Left forelimb (tissue), 1 donor: ENCODE measurements around the gene IFT122.
"Not testable (repeated sequence)": the region's sequence is repeated elsewhere in the genome, so short reads cannot be mapped to it uniquely, and the experiment has no call there.

Experiments
- DNase-seq: peaks from one replicate; pipeline ENCODE4 v3.0.0-alpha.2; 2018; ENCODE audit warnings: low spot score

Gene IFT122

GRCh38 chr3:129498603-129499488 lies 58.8 kb downstream of the IFT122 start:
- not testable (repeated sequence) for DNase-seq

- not testable (repeated sequence) for DNase-seq
These were observed 59.7 kb downstream of the IFT122 start for GRCh38 chr3:129499604-129500333.

GRCh38 chr3:129500334-129500658 lies 60.3 kb downstream of the IFT122 start:
- no peak for DNase-seq

- DNase-seq: no peak
These were observed 61.6 kb downstream of the IFT122 start for GRCh38 chr3:129501630-129502029.

- no peak for DNase-seq
These were observed 62.8 kb downstream of the IFT122 start for GRCh38 chr3:129502641-129503408.

- DNase-seq: no peak
These were observed 63.7 kb downstream of the IFT122 start for GRCh38 chr3:129503471-129504291.

GRCh38 chr3:129504471-129505100 lies 64.6 kb downstream of the IFT122 start:
- no peak for DNase-seq

GRCh38 chr3:129505341-129505740 lies 65.3 kb downstream of the IFT122 start:
- no peak for DNase-seq

- DNase-seq: no peak
These were observed 66.3 kb downstream of the IFT122 start for GRCh38 chr3:129506231-129506742.

- DNase-seq: no peak
These were observed 67.3 kb downstream of the IFT122 start for GRCh38 chr3:129507181-129507831.

GRCh38 chr3:129512595-129512994 lies 72.6 kb downstream of the IFT122 start:
- no peak for DNase-seq

- no peak for DNase-seq
These were observed 73.7 kb downstream of the IFT122 start for GRCh38 chr3:129513705-129514104.

GRCh38 chr3:129514110-129514509 lies 74.1 kb downstream of the IFT122 start:
- DNase-seq: no peak

GRCh38 chr3:129514563-129514962 lies 74.5 kb downstream of the IFT122 start:
- DNase-seq: no peak

- not testable (repeated sequence) for DNase-seq
These were observed 75.2 kb downstream of the IFT122 start for GRCh38 chr3:129515108-129515820.

- not testable (repeated sequence) for DNase-seq
These were observed 75.9 kb downstream of the IFT122 start for GRCh38 chr3:129515821-129516432.

- no peak for DNase-seq
These were observed 77.5 kb downstream of the IFT122 start for GRCh38 chr3:129517516-129517915.

GRCh38 chr3:129518038-129518561 lies 78.1 kb downstream of the IFT122 start:
- no peak for DNase-seq

GRCh38 chr3:129518581-129518980 lies 78.6 kb downstream of the IFT122 start:
- no peak for DNase-seq
